GM12892 (cell line): ENCODE data around the gene SLC27A5. TPM values are rescaled to one million over a fixed set of nuclear protein-coding genes. Genes with fewer than 3 reads are reported as not detected.

Experiments used
- DNase-seq: peaks from one replicate; pipeline ENCODE4 v3.0.0; 2011; ENCODE audit not compliant: insufficient read length
- FAIRE-seq: peaks from 2 replicates; lab custom pipeline; 2011; peaks lifted over from hg19 to GRCh38; lab: Jason Lieb, UNC
- POLR2A ChIP-seq: IDR thresholded peaks from 2 replicates; pipeline ENCODE4 v1.6.1; 2011; ENCODE audit warnings: low read depth, low read length, control low read depth
- POLR2AphosphoS5 ChIP-seq: IDR thresholded peaks from 2 replicates; pipeline ENCODE4 v1.6.1; 2011; ENCODE audit warnings: low read depth, low read length, control low read depth
- TAF1 ChIP-seq: IDR thresholded peaks from 2 replicates; pipeline ENCODE4 v1.6.1; 2011; ENCODE audit warnings: low read depth, mild to moderate bottlenecking, control low read depth, low read length, borderline replicate concordance
- polyA plus RNA-seq: library from polyadenylated mRNA; unstranded; fragments of >200 nt; gene quantifications from one replicate; pipeline ENCODE4 v1.2.1, GENCODE V29; 2012; ENCODE audit warnings: missing spikeins, inconsistent platforms; ENCODE audit not compliant: missing spikeins

Gene SLC27A5, protein sequence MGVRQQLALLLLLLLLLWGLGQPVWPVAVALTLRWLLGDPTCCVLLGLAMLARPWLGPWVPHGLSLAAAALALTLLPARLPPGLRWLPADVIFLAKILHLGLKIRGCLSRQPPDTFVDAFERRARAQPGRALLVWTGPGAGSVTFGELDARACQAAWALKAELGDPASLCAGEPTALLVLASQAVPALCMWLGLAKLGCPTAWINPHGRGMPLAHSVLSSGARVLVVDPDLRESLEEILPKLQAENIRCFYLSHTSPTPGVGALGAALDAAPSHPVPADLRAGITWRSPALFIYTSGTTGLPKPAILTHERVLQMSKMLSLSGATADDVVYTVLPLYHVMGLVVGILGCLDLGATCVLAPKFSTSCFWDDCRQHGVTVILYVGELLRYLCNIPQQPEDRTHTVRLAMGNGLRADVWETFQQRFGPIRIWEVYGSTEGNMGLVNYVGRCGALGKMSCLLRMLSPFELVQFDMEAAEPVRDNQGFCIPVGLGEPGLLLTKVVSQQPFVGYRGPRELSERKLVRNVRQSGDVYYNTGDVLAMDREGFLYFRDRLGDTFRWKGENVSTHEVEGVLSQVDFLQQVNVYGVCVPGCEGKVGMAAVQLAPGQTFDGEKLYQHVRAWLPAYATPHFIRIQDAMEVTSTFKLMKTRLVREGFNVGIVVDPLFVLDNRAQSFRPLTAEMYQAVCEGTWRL
- 36.2 TPM for polyA plus RNA-seq

DNA sequence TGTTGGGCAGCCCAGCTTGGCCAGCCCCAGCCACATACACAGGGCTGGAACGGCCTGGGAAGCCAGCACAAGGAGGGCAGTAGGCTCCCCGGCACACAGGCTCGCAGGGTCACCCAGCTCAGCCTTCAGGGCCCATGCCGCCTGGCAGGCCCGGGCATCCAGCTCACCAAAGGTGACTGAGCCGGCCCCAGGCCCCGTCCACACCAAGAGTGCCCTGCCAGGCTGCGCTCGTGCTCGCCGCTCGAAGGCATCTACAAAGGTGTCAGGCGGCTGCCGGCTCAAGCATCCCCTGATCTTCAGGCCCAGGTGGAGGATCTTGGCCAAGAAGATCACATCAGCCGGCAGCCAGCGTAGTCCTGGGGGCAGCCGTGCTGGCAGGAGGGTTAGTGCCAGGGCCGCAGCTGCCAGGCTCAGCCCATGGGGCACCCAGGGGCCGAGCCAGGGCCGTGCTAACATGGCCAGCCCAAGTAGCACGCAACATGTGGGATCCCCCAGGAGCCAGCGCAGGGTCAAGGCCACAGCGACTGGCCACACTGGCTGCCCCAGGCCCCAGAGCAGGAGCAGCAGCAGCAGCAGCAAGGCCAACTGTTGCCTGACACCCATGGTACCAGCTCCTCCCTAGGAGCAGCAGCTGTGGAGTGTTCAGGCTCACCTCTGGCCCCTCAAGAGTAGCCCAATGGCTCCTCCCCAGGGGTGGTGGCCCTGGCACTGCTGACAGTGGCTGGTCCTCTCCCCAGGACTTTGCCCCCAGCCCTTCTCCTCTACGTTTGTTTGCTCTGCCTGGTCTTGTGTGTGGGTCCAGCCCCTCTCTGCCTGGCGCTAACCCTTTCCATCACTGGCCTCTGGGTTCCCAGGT is at the start of gene SLC27A5:
Gene SLC27A5 (minus strand): TSS at position 640 of the 856 bp plus-strand sequence. CDS start 37 bp downstream, at position 603.
- FAIRE-seq (no peak), DNase-seq (no peak)
- TF ChIP-seq POLR2AphosphoS5 = no peak
- no peak for TF ChIP-seq POLR2A

DNA sequence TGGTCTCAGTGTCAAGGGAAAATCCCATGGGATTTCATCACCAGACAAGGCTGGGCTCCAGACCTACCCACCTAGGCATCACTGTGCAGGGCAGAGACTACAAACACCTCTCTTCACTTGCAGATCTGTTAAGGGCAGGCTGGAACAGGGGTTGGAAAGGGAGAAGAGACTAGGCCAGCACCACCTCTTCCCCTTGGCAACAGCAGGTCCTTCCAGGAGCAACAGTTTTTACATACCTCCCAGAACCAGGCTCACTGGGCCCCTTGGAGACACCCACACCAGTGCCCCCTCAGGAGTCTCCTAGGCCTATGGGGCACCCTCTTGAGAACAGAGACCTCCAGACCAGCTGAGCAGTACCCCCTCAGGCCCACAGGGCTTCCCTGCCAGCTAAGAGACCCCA is 49.1 kb upstream of the SLC27A5 start:
- TF ChIP-seq POLR2AphosphoS5 (no peak), TAF1 (no peak), POLR2A (no peak)
- DNase-seq (no peak), FAIRE-seq (no peak)

DNA sequence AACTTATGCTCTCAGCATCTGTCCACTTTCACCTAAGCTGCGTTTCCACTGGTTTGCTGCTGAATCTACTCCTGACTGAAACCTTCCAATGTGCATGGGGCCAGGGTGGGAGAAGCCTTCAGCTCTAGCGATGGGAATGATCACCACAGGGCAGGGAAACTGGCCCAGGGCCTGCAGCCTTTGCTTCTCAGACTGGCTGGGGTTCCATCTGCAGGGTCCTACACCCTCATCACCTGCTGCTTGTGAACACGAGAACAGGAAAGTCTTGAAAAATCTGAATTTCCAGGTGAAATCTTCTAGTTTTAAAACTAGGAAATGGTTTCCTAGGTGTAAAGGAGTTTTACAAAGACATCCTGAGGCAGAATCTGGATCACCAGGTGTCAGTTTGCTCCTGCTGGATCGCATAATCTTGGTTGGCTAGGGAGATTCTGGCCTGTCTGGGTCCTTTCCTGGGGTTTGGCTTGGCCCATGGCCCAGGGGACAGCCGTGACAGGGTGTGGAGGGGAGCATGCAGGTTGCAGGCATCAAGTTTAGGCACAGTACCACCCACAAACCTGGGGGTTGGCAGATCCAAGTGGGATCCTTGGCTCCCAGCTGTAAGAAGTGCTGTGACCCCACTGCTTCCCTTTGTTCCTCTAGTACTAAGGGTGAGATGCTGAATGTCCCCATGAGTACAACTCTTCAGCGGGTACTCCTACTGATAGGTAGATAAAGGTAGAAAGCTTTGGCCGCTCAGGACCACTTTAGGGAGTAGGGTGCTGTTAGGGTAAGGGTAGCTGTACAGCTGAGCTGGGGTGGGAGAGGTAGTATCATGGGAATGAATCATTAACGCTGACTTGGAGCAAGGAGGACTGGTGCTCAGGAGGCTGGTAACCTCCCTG is 48.5 kb upstream of the SLC27A5 start:
- TF ChIP-seq POLR2AphosphoS5 (no peak), TAF1 (no peak), POLR2A (no peak)
- DNase-seq (no peak), FAIRE-seq (no peak)

DNA sequence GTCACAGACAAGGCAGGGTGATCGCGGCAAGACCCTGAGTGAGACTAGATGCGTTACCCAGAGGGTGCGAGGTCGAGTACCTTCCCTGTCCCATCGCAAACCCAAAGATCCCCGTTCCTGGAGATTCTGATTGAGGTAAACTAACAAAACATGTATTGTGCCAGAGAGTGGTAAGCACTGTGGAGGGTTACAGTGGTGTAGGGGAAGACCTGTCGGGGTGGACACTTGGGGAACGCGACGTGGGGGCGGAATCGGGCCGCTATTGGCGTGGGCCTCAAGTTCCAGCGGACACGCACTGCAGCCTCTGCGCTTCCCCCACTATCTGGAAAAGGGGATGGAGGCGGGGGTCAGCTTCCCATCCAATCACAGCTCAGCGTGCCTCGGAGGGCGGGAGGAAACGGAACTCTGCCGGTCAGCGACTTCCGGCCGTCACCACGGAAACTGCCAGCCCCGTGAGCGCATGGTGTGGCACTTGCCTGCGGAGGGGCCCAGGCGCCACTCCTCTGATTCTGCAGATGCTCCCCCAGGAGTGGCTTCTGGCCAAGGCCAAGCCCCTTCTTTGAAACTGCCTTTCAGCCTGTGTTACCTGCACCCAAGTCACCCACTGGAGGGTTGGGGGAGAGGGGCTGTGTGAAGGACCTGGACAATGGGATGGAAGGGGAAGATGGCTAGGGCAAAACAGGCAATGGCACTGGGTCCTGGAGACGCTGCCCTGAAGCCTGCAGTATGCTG is 47.6 kb upstream of the SLC27A5 start:
- no peak for FAIRE-seq
- DNase-seq = peak; percentile 93
- TF ChIP-seq TAF1 (peak; percentile 68; the same call in 1 of the 2 replicates), POLR2AphosphoS5 (peak; percentile 94), POLR2A (peak; percentile 94)

DNA sequence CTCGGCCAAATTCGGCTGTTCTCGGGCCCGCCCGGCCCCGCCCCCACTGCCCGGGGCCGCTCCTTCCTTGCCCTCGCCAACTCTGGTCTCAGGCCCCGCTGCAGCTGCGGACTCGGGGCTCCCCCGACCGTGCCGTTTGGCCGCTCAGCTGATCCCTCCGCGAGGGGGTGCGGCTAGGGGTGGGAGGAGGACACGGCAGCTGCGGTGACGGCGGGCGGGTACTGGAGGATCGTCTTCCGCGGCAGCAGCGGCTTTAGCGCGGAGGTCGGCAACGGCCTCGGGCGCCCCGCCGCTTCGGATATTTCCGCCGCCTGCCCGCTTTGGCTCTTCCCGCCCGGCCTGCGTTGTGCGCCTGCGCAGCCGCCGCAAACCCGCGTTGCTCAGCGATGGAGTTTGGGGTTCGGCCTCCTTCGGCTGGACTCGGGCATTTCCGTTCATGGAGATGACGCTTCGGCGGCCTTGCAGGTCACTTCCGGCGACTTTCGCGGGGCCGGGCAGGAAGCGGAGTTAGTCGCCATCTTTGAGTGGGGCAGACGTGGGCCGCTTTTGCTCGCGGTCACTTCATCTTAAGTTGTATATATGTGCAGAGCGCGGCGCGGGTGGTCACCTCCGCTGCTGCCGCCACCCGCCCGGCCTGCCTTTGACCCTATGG is 47.0 kb upstream of the SLC27A5 start:
- DNase-seq = peak; percentile 95
- TF ChIP-seq POLR2AphosphoS5 = no peak
- TF ChIP-seq POLR2A = no peak
- peak; percentile 35; the same call in 1 of the 2 replicates for TF ChIP-seq TAF1
- peak; percentile 99 for FAIRE-seq

DNA sequence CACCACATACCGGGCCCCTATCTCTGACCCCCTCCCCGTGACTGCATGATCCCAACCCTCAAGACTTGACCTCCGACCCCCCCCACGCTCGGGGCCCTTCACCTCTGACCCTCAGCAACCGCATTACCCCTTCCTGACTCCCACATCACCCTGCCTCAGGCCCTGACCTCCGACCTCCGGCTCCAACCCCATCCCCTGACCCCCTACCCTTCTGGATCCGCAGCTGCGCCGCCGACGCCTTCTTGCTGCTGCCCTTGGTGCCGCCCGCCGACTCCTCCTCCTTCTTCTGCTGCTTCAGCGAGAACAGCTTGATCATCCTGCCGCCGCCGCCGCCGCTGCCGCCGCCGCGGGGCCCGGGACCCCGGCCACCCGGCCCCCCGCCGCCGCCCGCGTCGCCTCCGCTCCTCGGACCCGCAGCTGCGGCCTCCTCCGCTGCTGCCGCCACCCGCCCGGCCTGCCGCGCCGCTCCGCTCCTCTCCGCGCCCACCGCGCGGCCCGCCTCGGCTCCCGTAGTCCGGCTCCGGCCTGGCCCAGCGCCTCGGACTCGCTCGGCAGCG is 46.4 kb upstream of the SLC27A5 start, which contains the start of gene UBE2M:
Gene UBE2M (minus strand): TSS at position 546 of the 557 bp plus-strand sequence. CDS start 230 bp downstream, at position 316.
- FAIRE-seq (no peak), DNase-seq (no peak)
- TF ChIP-seq TAF1 (no peak), POLR2A (0 out of 2 replicates have a peak, but pooled peaks have one; percentile 16), POLR2AphosphoS5 (no peak)

DNA sequence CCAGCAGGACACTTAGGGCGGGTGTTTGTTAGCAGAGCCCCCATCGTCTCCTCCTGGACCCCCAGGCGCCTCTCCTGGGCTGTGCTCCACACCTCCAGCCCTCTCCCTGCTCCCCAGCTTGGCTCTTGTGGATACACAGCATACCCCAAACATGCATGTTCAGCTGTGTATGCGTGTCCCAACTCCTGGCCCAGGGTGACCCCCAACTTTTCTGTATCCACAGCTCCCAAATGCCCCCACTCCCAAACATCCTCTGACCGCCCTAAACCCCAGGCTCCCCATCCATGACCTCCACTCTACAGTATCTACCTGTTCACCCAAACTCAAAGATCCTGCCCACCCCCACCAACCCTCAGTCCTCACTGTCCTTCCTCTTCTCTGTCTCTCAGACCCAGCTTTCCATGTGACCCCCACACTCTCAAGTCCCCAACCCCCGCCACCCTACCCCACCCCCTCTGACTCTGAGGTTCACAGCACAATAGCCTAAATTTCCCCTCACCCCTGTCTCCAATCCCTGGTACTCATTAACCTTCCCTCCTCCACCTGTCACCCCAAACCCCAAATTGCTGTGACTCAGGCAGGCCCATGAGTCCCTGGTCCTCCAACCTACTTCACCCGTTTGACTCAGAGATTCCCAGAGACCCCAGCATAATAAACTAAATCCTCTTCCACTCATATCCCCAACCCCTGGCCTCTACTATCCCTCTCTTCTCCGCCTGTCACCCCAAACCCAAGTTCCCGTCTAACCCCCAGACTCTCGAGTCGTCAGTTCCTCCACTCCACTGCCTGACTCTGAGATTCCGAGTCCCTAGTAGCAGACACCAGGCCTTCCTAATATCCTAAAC is 45.7 kb upstream of the SLC27A5 start:
- FAIRE-seq (no peak), DNase-seq (no peak)
- TF ChIP-seq POLR2A (no peak), POLR2AphosphoS5 (no peak), TAF1 (no peak)

DNA sequence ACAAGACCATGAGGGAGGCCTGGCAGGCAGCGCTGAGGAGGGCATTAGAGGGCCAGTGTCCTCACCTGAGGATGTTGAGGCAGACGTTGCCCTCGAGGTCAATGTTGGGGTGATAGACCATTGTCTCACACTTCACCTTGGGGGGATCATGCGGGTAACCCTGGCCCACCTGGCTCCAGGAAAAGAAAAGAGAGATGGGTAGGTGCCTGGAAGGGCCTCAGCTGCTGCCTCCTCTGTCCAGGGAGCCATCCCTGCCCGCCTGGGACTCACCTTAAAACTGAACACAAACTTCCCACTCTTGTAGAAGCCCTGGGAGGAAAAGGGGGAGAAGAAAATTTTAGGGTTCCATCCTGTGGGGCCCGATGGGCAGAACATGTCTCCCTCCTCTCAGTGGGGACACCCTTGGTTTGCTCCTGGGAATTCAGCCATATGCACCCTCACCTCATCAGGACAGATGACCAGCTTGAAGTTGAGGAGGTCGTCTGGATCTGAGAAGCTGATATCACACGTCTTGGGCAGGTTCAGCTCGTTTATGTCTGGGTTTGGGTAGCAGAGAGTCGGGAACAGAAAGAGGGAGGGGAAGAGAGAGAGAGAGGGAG is 44.9 kb upstream of the SLC27A5 start:
- TF ChIP-seq POLR2AphosphoS5 = no peak
- no peak for TF ChIP-seq POLR2A
- TF ChIP-seq TAF1 = no peak
- no peak for FAIRE-seq
- no peak for DNase-seq
